Keratinocyte (primary cell): ENCODE data around the gene FNDC10. TPM values are rescaled to one million over a fixed set of nuclear protein-coding genes. Genes with fewer than 3 reads are reported as not detected.

ENCODE experiments used
- DNase-seq: peaks from one replicate; pipeline ENCODE4 v3.0.0-alpha.2; 2011; ENCODE audit warnings: low read depth, missing footprints, low spot score
- FAIRE-seq: peaks from 2 replicates; lab custom pipeline; 2011; peaks lifted over from hg19 to GRCh38; lab: Jason Lieb, UNC
- H2AFZ ChIP-seq: 2 replicates; pipeline ENCODE4 v1.6.0; 2012; ENCODE audit warnings: low read length, control low read depth, inconsistent platforms; ENCODE audit not compliant: control insufficient read depth
- H3K27ac ChIP-seq: 2 replicates; pipeline ENCODE4 v1.5.1; 2011; ENCODE audit warnings: low read length; ENCODE audit not compliant: control insufficient read depth, insufficient read depth
- H3K27me3 ChIP-seq: 3 replicates; pipeline ENCODE4 v1.6.0; 2011; ENCODE audit warnings: low read length; ENCODE audit not compliant: control insufficient read depth, insufficient read depth; ENCODE audit errors: extremely low read depth
- H3K36me3 ChIP-seq, 2 experiments: 2 replicates in 1 of 2; 3 replicates in 1 of 2; pipeline ENCODE4 v1.5.1; 2011; ENCODE audit warnings: low read length in 2 of 2, mild to moderate bottlenecking in 1 of 2; ENCODE audit not compliant: control insufficient read depth in 2 of 2, insufficient read depth in 2 of 2; ENCODE audit errors: extremely low read depth in 1 of 2
- H3K4me1 ChIP-seq: 3 replicates; pipeline ENCODE4 v1.5.1; 2011; ENCODE audit warnings: low read length; ENCODE audit not compliant: control insufficient read depth, insufficient read depth; ENCODE audit errors: extremely low read depth
- H3K4me2 ChIP-seq: 3 replicates; pipeline ENCODE4 v1.6.0; 2011; ENCODE audit warnings: low read depth, low read length; ENCODE audit not compliant: control insufficient read depth, insufficient read depth; ENCODE audit errors: extremely low read depth
- H3K4me3 ChIP-seq, 3 experiments: fragments of 200-600 bp in 1 of 3; sonication (generic) in 1 of 3; 2 replicates in 2 of 3; 3 replicates in 1 of 3; pipeline ENCODE4 v1.5.1; 2011 to 2016; ENCODE audit warnings: low read length in 3 of 3, mild to moderate bottlenecking in 3 of 3, control low read depth in 2 of 3, inconsistent platforms in 1 of 3, low read depth in 1 of 3, mixed read lengths in 1 of 3, mixed run types in 1 of 3, moderate library complexity in 1 of 3; ENCODE audit not compliant: control insufficient read depth in 2 of 3, insufficient read depth in 2 of 3; ENCODE audit errors: extremely low read depth in 1 of 3
- H3K79me2 ChIP-seq: 2 replicates; pipeline ENCODE4 v1.6.0; 2012; ENCODE audit warnings: low read length; ENCODE audit not compliant: control insufficient read depth, insufficient read depth
- H3K9ac ChIP-seq: 3 replicates; pipeline ENCODE4 v1.6.0; 2011; ENCODE audit warnings: low read length; ENCODE audit not compliant: control insufficient read depth, insufficient read depth; ENCODE audit errors: extremely low read depth
- H3K9me1 ChIP-seq: 3 replicates; pipeline ENCODE4 v1.6.0; 2011; ENCODE audit warnings: low read length; ENCODE audit not compliant: control insufficient read depth, insufficient read depth; ENCODE audit errors: extremely low read depth
- H3K9me3 ChIP-seq: 2 replicates; pipeline ENCODE4 v1.5.1; 2012; ENCODE audit warnings: low read depth, low read length; ENCODE audit not compliant: control insufficient read depth
- H4K20me1 ChIP-seq: 3 replicates; pipeline ENCODE4 v1.6.0; 2011; ENCODE audit warnings: low read length; ENCODE audit not compliant: control insufficient read depth, insufficient read depth; ENCODE audit errors: extremely low read depth
- CTCF ChIP-seq, 3 experiments: IDR thresholded peaks in 1 of 3; conservative IDR thresholded peaks in 1 of 3; optimal IDR thresholded peaks in 1 of 3; 2 replicates in 2 of 3; 3 replicates in 1 of 3; pipeline versions ENCODE3 to v1.5.1; 2011; ENCODE audit warnings: low read length in 3 of 3, mild to moderate bottlenecking in 3 of 3, moderate library complexity in 2 of 3, control low read depth in 1 of 3, inconsistent platforms in 1 of 3; ENCODE audit not compliant: insufficient read depth in 2 of 3; ENCODE audit errors: extremely low read depth in 1 of 3
- EZH2 ChIP-seq: IDR thresholded peaks from one replicate; pipeline ENCODE4 v1.6.1; 2012; ENCODE audit warnings: inconsistent platforms, mild to moderate bottlenecking, low read length, moderate library complexity
- dilution Hi-C: fragments of 300-500 bp; cut with MboI; formaldehyde crosslinking; loops from one replicate; pipeline ENCODE4 v1.7.0; 2020; ENCODE audit warnings: low sequenced_read_pairs; ENCODE audit not compliant: extremely low pct_ligation_motif_present
- polyA plus RNA-seq, 5 experiments: library from polyadenylated mRNA; depleted of rRNA in 3 of 5; stranded (reverse) in 3 of 5; stranded (forward) in 1 of 5; unstranded in 1 of 5; fragments of >200 nt; gene quantifications; 1 replicate in 1 of 5; 2 replicates in 3 of 5; 3 replicates in 1 of 5; pipeline versions ENCODE4 v1.2.1 to v1.2.3, GENCODE V29; 2011 to 2012; ENCODE audit warnings: missing spikeins in 2 of 5, low read depth in 1 of 5, low replicate concordance in 1 of 5

Gene FNDC10
- polyA plus RNA-seq, 1 donor (not counting 4 experiments of a cell fraction or from before 2014, with no cell fraction given): 1.2 TPM

- Histone ChIP-seq H3K9me3 (no peaks in the 10 kb centered on the region), H3K9ac (no peak overlapping the region), H3K27ac (no peak overlapping the region), H3K4me2 (no peak overlapping the region), H3K36me3 (no peaks in the 10 kb centered on the region), H3K4me3 (no peak overlapping the region), H2AFZ (no peak overlapping the region), H3K27me3 (no peaks in the 10 kb centered on the region), H3K4me1 (peaks cover 11% of the 10 kb centered on the region), H4K20me1 (no peaks in the 10 kb centered on the region), H3K9me1 (no peaks in the 10 kb centered on the region), H3K79me2 (peaks cover 6% of the 10 kb centered on the region)
- no peak for DNase-seq
- TF ChIP-seq EZH2 (no peak), CTCF (optimal IDR thresholded peaks at IDR 0.05 in 1 of 3, IDR thresholded peaks at IDR 0.05 in 1 of 3, conservative IDR thresholded peaks at IDR 0.05 in 1 of 3; ENCODE audit: extremely low read depth in 1 of 3, insufficient read depth in 2 of 3, low read length in 3 of 3) (no peak)
- FAIRE-seq: no peak
- dilution Hi-C loops: no loop called here
Measured at GRCh38 chr1:1610796-1611195, 10.9 kb upstream of the FNDC10 start.

GRCh38 chr1:1609822-1610485, 10.0 kb upstream of the FNDC10 start:
- Histone ChIP-seq H3K27ac (no peak overlapping the region), H3K9me1 (no peaks in the 10 kb centered on the region), H3K4me1 (peaks cover 11% of the 10 kb centered on the region), H3K36me3 (no peaks in the 10 kb centered on the region), H3K4me2 (no peak overlapping the region), H4K20me1 (no peaks in the 10 kb centered on the region), H3K79me2 (peaks cover 4% of the 10 kb centered on the region), H3K4me3 (no peak overlapping the region), H2AFZ (no peak overlapping the region), H3K9me3 (no peaks in the 10 kb centered on the region), H3K9ac (no peak overlapping the region), H3K27me3 (no peaks in the 10 kb centered on the region)
- dilution Hi-C loops: no loop called here
- FAIRE-seq (no peak), DNase-seq (no peak)
- TF ChIP-seq CTCF (optimal IDR thresholded peaks at IDR 0.05 in 1 of 3, IDR thresholded peaks at IDR 0.05 in 1 of 3, conservative IDR thresholded peaks at IDR 0.05 in 1 of 3; ENCODE audit: extremely low read depth in 1 of 3, insufficient read depth in 2 of 3, low read length in 3 of 3) (no peak), EZH2 (no peak)
